GM12878 (cell line): Measurements from ENCODE around the gene SFPQ. TPM values are rescaled to one million over a fixed set of nuclear protein-coding genes. Genes with fewer than 3 reads are reported as not detected.

Experiments used
- ATAC-seq: fragments of 200-7000 bp; cut with Tn5 transposase; 3 replicates; pipeline ENCODE4 v1.9.1; 2020; ENCODE audit warnings: mild to moderate bottlenecking, moderate library complexity
- BruUV-seq: library from RNA; stranded (reverse); fragments of 400-500 nt; replicated peaks from 2 replicates; lab custom pipeline; 2021; lab: Mats Ljungman, UMichigan
- CTCF ChIA-PET: fragments of 300-600 bp; sonication (Branson Sonifier 250); formaldehyde crosslinking; extraction: SDS; loops from one replicate; lab custom pipeline; 2021; ENCODE audit warnings: inconsistent platforms; lab: Yijun Ruan, JAX
- POLR2A ChIA-PET: fragments of 350-600 bp; formaldehyde crosslinking; extraction: SDS; loops from one replicate; lab custom pipeline; 2021; ENCODE audit warnings: inconsistent platforms; lab: Charles Lee
- RAD21 ChIA-PET: fragments of 300-600 bp; sonication (Branson Sonifier 250); formaldehyde crosslinking; loops from one replicate; lab custom pipeline; 2023; ENCODE audit warnings: antibody characterized with exemption; ENCODE audit not compliant: unreplicated experiment; lab: Charles Lee
- SMC1A ChIA-PET: fragments of 300-600 bp; sonication (Branson Sonifier 250); formaldehyde crosslinking; loops from one replicate; lab custom pipeline; 2023; ENCODE audit not compliant: unreplicated experiment, uncharacterized antibody; lab: Charles Lee
- DNase-seq: peaks from one replicate; pipeline ENCODE4 v3.0.0-alpha.2; 2011; ENCODE audit warnings: low read depth, low spot score
- FAIRE-seq: peaks from 3 replicates; lab custom pipeline; 2011; peaks lifted over from hg19 to GRCh38; lab: Jason Lieb, UNC
- H2AFZ ChIP-seq: 2 replicates; pipeline ENCODE4 v1.6.0; 2011; ENCODE audit warnings: low read depth, low read length, control low read depth; ENCODE audit not compliant: control insufficient read depth
- H3K27ac ChIP-seq: 2 replicates; pipeline ENCODE4 v1.5.1; 2011; ENCODE audit warnings: control low read depth; ENCODE audit not compliant: control insufficient read depth, insufficient read depth
- H3K27me3 ChIP-seq, 2 experiments: replicated peaks in 1 of 2; 2 replicates each; pipeline versions ENCODE4 v1.6.0 to v1.6.1; 2011; ENCODE audit warnings: low read length in 1 of 2; ENCODE audit not compliant: control insufficient read depth in 2 of 2, insufficient read depth in 2 of 2
- H3K36me3 ChIP-seq, 2 experiments: 2 replicates each; pipeline ENCODE4 v1.5.1; 2011; ENCODE audit warnings: low read length in 1 of 2; ENCODE audit not compliant: control insufficient read depth in 2 of 2, insufficient read depth in 2 of 2
- H3K4me1 ChIP-seq: 2 replicates; pipeline ENCODE4 v1.6.1; 2011; ENCODE audit warnings: mild to moderate bottlenecking, low read length, moderate library complexity, mixed read lengths; ENCODE audit not compliant: control insufficient read depth, insufficient read depth
- H3K4me2 ChIP-seq: 2 replicates; pipeline ENCODE4 v1.6.0; 2011; ENCODE audit warnings: control low read depth; ENCODE audit not compliant: control insufficient read depth, insufficient read depth
- H3K4me3 ChIP-seq: fragments of 200-600 bp; sonication (generic); 2 replicates; pipeline ENCODE4 v1.5.1; 2016
- H3K79me2 ChIP-seq: 2 replicates; pipeline ENCODE4 v1.6.0; 2011; ENCODE audit warnings: low read length; ENCODE audit not compliant: control insufficient read depth, insufficient read depth
- H3K9ac ChIP-seq: 2 replicates; pipeline ENCODE4 v1.8.0; 2011; ENCODE audit warnings: low read length, control low read depth, mixed read lengths; ENCODE audit not compliant: control insufficient read depth, insufficient read depth
- H3K9me3 ChIP-seq: replicated peaks from 3 replicates; pipeline ENCODE4 v1.5.1; 2011; ENCODE audit warnings: mild to moderate bottlenecking, low read length; ENCODE audit not compliant: control insufficient read depth, insufficient read depth
- H4K20me1 ChIP-seq: 2 replicates; pipeline ENCODE4 v1.6.0; 2011; ENCODE audit not compliant: control insufficient read depth, insufficient read depth
- CBFB ChIP-seq: IDR thresholded peaks from 2 replicates; pipeline ENCODE4 v1.6.1; 2016; ENCODE audit warnings: antibody characterized with exemption, low read depth
- MTA2 ChIP-seq: fragments of 450-650 bp; IDR thresholded peaks from 2 replicates; pipeline ENCODE4 v1.6.1; 2016; ENCODE audit warnings: low read depth, mild to moderate bottlenecking, moderate library complexity
- MTA3 ChIP-seq: IDR thresholded peaks from 2 replicates; pipeline ENCODE4 v1.6.1; 2012; ENCODE audit warnings: low read length, inconsistent platforms, borderline replicate concordance
- MYC ChIP-seq: IDR thresholded peaks from 2 replicates; pipeline ENCODE4 v1.6.1; 2011; ENCODE audit warnings: mild to moderate bottlenecking, low read length, moderate library complexity, inconsistent platforms; ENCODE audit not compliant: insufficient read depth, insufficient replicate concordance, insufficient read length, severe bottlenecking
- PKNOX1 ChIP-seq: fragments of 450-650 bp; IDR thresholded peaks from 2 replicates; pipeline ENCODE4 v1.6.1; 2016; ENCODE audit warnings: mild to moderate bottlenecking
- POLR2A ChIP-seq: IDR thresholded peaks from 2 replicates; pipeline ENCODE4 v1.6.1; 2011; ENCODE audit warnings: low read depth, mild to moderate bottlenecking, low read length
- POLR2AphosphoS2 ChIP-seq: IDR thresholded peaks from 2 replicates; pipeline ENCODE4 v1.6.1; 2011; ENCODE audit warnings: low read depth, mild to moderate bottlenecking, low read length, improper control_type of control experiment, moderate library complexity
- POLR2AphosphoS5 ChIP-seq: IDR thresholded peaks from 2 replicates; pipeline ENCODE4 v1.6.1; 2011; ENCODE audit warnings: mild to moderate bottlenecking, low read length, inconsistent platforms
- RB1 ChIP-seq: fragments of 450-650 bp; formaldehyde crosslinking; IDR thresholded peaks from 2 replicates; pipeline ENCODE4 v1.6.1; 2017; ENCODE audit warnings: mild to moderate bottlenecking, borderline replicate concordance
- ZBED1 ChIP-seq: IDR thresholded peaks from 2 replicates; pipeline ENCODE4 v1.6.1; 2016; ENCODE audit warnings: borderline replicate concordance
- WGBS: methylation state at CpG from one replicate; pipeline ENCODE4 v1.1.6; 2016; ENCODE audit warnings: low lambda C conversion rate; ENCODE audit not compliant: insufficient replicate concordance, insufficient coverage; ENCODE audit errors: missing lambda C conversion rate; 5-methylcytosine and 5-hydroxymethylcytosine counted together
- in situ Hi-C: fragments of 300-500 bp; cut with MboI; formaldehyde crosslinking; loops from 9 replicates; pipeline ENCODE4 v1.14.3; 2018; ENCODE audit warnings: mixed read lengths
- intact Hi-C: fragments of 100-400 bp; cut with micrococcal nuclease; formaldehyde crosslinking; loops from one replicate; pipeline ENCODE4 v1.14.2; 2022; ENCODE audit not compliant: unreplicated experiment
- polyA plus RNA-seq, 11 experiments: library from polyadenylated mRNA; depleted of rRNA in 4 of 11; unstranded in 6 of 11; stranded (reverse) in 5 of 11; fragments of >200 nt; fragmentation: Nextera tagmentation in 4 of 11; fragmentation: Illumina TruSeq in 1 of 11; extraction: Ambion mirVana in 4 of 11; extraction: Trizol in 1 of 11; gene quantifications; 1 replicate in 1 of 11; 2 replicates in 10 of 11; pipeline versions ENCODE4 v1.2.1 to v1.2.3, GENCODE V29; 2011 to 2016; ENCODE audit warnings: inconsistent platforms in 2 of 11, missing spikeins in 2 of 11, low read depth in 1 of 11
- total RNA-seq, 4 experiments: library from RNA; depleted of rRNA in 3 of 4; stranded (reverse); fragments of >200 nt in 3 of 4; fragmentation: Illumina TruSeq in 1 of 4; extraction: Trizol in 1 of 4; gene quantifications; 2 replicates each; pipeline versions ENCODE4 v1.2.1 to v1.2.3, GENCODE V29; 2013 to 2021

SFPQ gene
- total and polyA plus RNA-seq, 10 of the 15 experiments (the other 5 are each of a cell fraction or from before 2014, with no cell fraction given): 78.5 to 559 (median 199) TPM

GRCh38 chr1:35173909-35174540 is 18.9 kb downstream of the SFPQ start:
- H3K79me2 ChIP-seq: no peaks in the 10 kb centered on the region
- TF ChIP-seq POLR2A (peak; percentile 9; the same call in 1 of the 2 replicates), POLR2AphosphoS2 (peak; percentile 20; the same call in 1 of the 2 replicates), MTA2 (no peak), ZBED1 (0 out of 2 replicates have a peak, but pooled peaks have one; percentile 13), MYC (no peak), MTA3 (peak; percentile 24; the same call in 1 of the 2 replicates), CBFB (0 out of 2 replicates have a peak, but pooled peaks have one; percentile 35), PKNOX1 (no peak), RB1 (no peak), POLR2AphosphoS5 (peak; percentile 7; the same call in 1 of the 2 replicates)
- TF ChIP-seq, all 136 proteins: peak for 6
- Histone ChIP-seq H3K9ac (no peak overlapping the region), H3K36me3 (peaks cover 11 to 28% of the 10 kb centered on the region in 2 experiments), H4K20me1 (peaks cover 3% of the 10 kb centered on the region; the same call in 1 of the 2 replicates), H3K4me2 (no peak overlapping the region), H3K27me3 (no peaks in the 10 kb centered on the region), H2AFZ (no peak overlapping the region), H3K4me3 (no peak overlapping the region), H3K27ac (no peak overlapping the region), H3K9me3 (no peaks in the 10 kb centered on the region), H3K4me1 (no peaks in the 10 kb centered on the region)
- FAIRE-seq: no peak
- BruUV-seq: no TSS peak
- WGBS: 52% methylated on average over 2 of the region's 2 CpGs
- in situ Hi-C loops: no loop called here
- CTCF ChIA-PET: no interaction called here
- POLR2A ChIA-PET: no interaction called here
- intact Hi-C loops: no loop called here
- no peak for DNase-seq
- peak; percentile 24 for ATAC-seq
- SMC1A ChIA-PET: no interaction called here
- RAD21 ChIA-PET: no interaction called here
